RCC 7860 (cell line): ENCODE measurements around the gene CLDN25.
"Not testable (repeated sequence)": the region's sequence is repeated elsewhere in the genome, so short reads cannot be mapped to it uniquely, and the experiment has no call there.

Experiments used
- DNase-seq: peaks from one replicate; pipeline ENCODE4 v3.0.0-alpha.2; 2015; ENCODE audit warnings: low spot score
- FAIRE-seq: peaks from 2 replicates; lab custom pipeline; 2012; peaks lifted over from hg19 to GRCh38; lab: Jason Lieb, UNC

Gene CLDN25

GRCh38 chr11:113779496-113779895 is at the start of gene CLDN25:
CLDN25 (plus strand) TSS chr11:113779796; CDS start chr11:113779796, 0 bp downstream.
- DNase-seq (no peak), FAIRE-seq (no peak)

GRCh38 chr11:113730887-113731726 is 48.5 kb upstream of the CLDN25 start:
- FAIRE-seq, result no peak

GRCh38 chr11:113732092-113732491 is 47.5 kb upstream of the CLDN25 start:
- DNase-seq (no peak), FAIRE-seq (no peak)

More at GRCh38 chr11:113730887-113731726, 48.5 kb upstream of the CLDN25 start:
- peak; percentile 29 for DNase-seq

- FAIRE-seq (no peak), DNase-seq (no peak)
Measured at GRCh38 chr11:113736323-113736722, 43.3 kb upstream of the CLDN25 start.

- DNase-seq (no peak), FAIRE-seq (no peak)
Measured at GRCh38 chr11:113752932-113753331, 26.7 kb upstream of the CLDN25 start.

GRCh38 chr11:113760241-113760640 is 19.4 kb upstream of the CLDN25 start:
- FAIRE-seq, result no peak
- DNase-seq, result no peak

GRCh38 chr11:113763040-113763439 is 16.6 kb upstream of the CLDN25 start:
- not testable (repeated sequence) for FAIRE-seq, DNase-seq

- DNase-seq (no peak), FAIRE-seq (no peak)
Measured at GRCh38 chr11:113764527-113765219, 14.9 kb upstream of the CLDN25 start.

GRCh38 chr11:113771964-113772363 is 7.6 kb upstream of the CLDN25 start:
- no peak for DNase-seq
- no peak for FAIRE-seq

- no peak for FAIRE-seq
Measured at GRCh38 chr11:113773092-113773415, 6.5 kb upstream of the CLDN25 start.

GRCh38 chr11:113773416-113774173 is 6.0 kb upstream of the CLDN25 start, which contains the start of gene ZW10:
ZW10 (minus strand) TSS chr11:113773692; CDS start chr11:113773666, 26 bp downstream.
- peak; percentile 63 for FAIRE-seq
- peak; percentile 82 for DNase-seq

More at GRCh38 chr11:113773092-113773415, 6.5 kb upstream of the CLDN25 start:
- DNase-seq, result no peak

- FAIRE-seq, result no peak
Measured at GRCh38 chr11:113774174-113774503, 5.5 kb upstream of the CLDN25 start.

GRCh38 chr11:113778111-113778910 is 1.3 kb upstream of the CLDN25 start:
- DNase-seq, result peak; percentile 21

More at GRCh38 chr11:113774174-113774503, 5.5 kb upstream of the CLDN25 start:
- DNase-seq, result no peak

GRCh38 chr11:113781682-113782081 is 2.1 kb downstream of the CLDN25 start:
- FAIRE-seq (no peak), DNase-seq (no peak)

More at GRCh38 chr11:113778111-113778910, 1.3 kb upstream of the CLDN25 start:
- FAIRE-seq, result no peak

GRCh38 chr11:113782134-113782533 is 2.5 kb downstream of the CLDN25 start:
- no peak for DNase-seq
- no peak for FAIRE-seq

- FAIRE-seq, DNase-seq: not testable (repeated sequence)
Measured at GRCh38 chr11:113789016-113789415, 9.4 kb downstream of the CLDN25 start.

GRCh38 chr11:113789675-113790320 is 10.2 kb downstream of the CLDN25 start:
- DNase-seq (no peak), FAIRE-seq (no peak)

GRCh38 chr11:113796663-113797259 is 17.2 kb downstream of the CLDN25 start:
- FAIRE-seq, result no peak

GRCh38 chr11:113802621-113803020 is 23.0 kb downstream of the CLDN25 start:
- DNase-seq (no peak), FAIRE-seq (no peak)

More at GRCh38 chr11:113796663-113797259, 17.2 kb downstream of the CLDN25 start:
- peak; percentile 15 for DNase-seq
